Esophagus (tissue), 2 donors: ENCODE measurements around the gene ZNF446. TPM values are rescaled to one million over a fixed set of nuclear protein-coding genes. Genes with fewer than 3 reads are reported as not detected.

Experiments
- H3K27ac ChIP-seq, 2 donors: one replicate each; pipeline ENCODE4 v1.5.1; 2013; ENCODE audit warnings: low read depth in 2 of 2, mild to moderate bottlenecking in 2 of 2, inconsistent platforms in 1 of 2, low read length in 1 of 2, moderate library complexity in 1 of 2
- H3K27me3 ChIP-seq, 2 donors: one replicate each; pipeline ENCODE4 v1.6.1; 2013; ENCODE audit warnings: low read length in 2 of 2, control low read depth in 1 of 2, mild to moderate bottlenecking in 1 of 2; ENCODE audit not compliant: insufficient read depth in 2 of 2, control insufficient read depth in 1 of 2
- H3K36me3 ChIP-seq, 2 donors: one replicate each; pipeline ENCODE4 v1.6.1; 2013; ENCODE audit warnings: low read length in 1 of 2; ENCODE audit not compliant: control insufficient read depth in 2 of 2, insufficient read depth in 2 of 2
- H3K4me1 ChIP-seq, 2 donors: one replicate each; pipeline ENCODE4 v1.6.1; 2013; ENCODE audit warnings: low read length in 1 of 2; ENCODE audit not compliant: control insufficient read depth in 2 of 2, insufficient read depth in 2 of 2
- H3K4me3 ChIP-seq, 2 donors: one replicate each; pipeline ENCODE4 v1.5.1; 2013; ENCODE audit warnings: low read length in 2 of 2, mild to moderate bottlenecking in 2 of 2, low read depth in 1 of 2, moderate library complexity in 1 of 2
- H3K9me3 ChIP-seq, 2 donors: one replicate each; pipeline ENCODE4 v1.6.1; 2013; ENCODE audit warnings: mild to moderate bottlenecking in 2 of 2, low read depth in 1 of 2, low read length in 1 of 2, moderate library complexity in 1 of 2; ENCODE audit not compliant: control insufficient read depth in 2 of 2, insufficient read depth in 1 of 2
- WGBS, 2 donors: extraction: QIAGEN DNeasy Blood & Tissue Kit; methylation state at CpG; one replicate each; pipeline ENCODE4 v1.1.7; 2013; 5-methylcytosine and 5-hydroxymethylcytosine counted together
- polyA plus RNA-seq, 2 donors: library from polyadenylated mRNA; stranded (reverse); fragments of 200-250 nt; gene quantifications; one replicate each; pipeline ENCODE4 v1.2.3, GENCODE V29; 2013
- donor health status: healthy with polysubstance abuse.
- donor health status: Bipolar disorder and iron deficiency.

Gene ZNF446
- polyA plus RNA-seq, 2 donors = 6.9 to 9.9 TPM

- H3K36me3 ChIP-seq = peaks cover 0 to 16% of the 10 kb centered on the region in 2 donors
- H3K9me3 ChIP-seq = no peaks in the 10 kb centered on the region
- H3K4me3 ChIP-seq = peak overlapping the region; percentile 72 to 92
- H3K27me3 ChIP-seq = no peaks in the 10 kb centered on the region
- H3K27ac ChIP-seq = peak overlapping the region; percentile 99
- peaks cover 17 to 23% of the 10 kb centered on the region in 2 donors for H3K4me1 ChIP-seq
- 0 to 1% methylated on average over 14 of the region's 14 CpGs for WGBS, 2 donors
Observed at GRCh38 chr19:58519087-58519354, 42.9 kb downstream of the ZNF446 start.

- Histone ChIP-seq H3K4me3 (peak within 1 kb of the TSS; percentile 72 to 92), H3K27me3 (no peaks in the 10 kb centered on the region)
Observed at GRCh38 chr19:58519355-58520256, 43.5 kb downstream of the ZNF446 start, which contains the start of gene ZBTB45. ZBTB45 (minus strand) TSS chr19:58519810; CDS start chr19:58517673, 2,137 bp downstream.

GRCh38 chr19:58520257-58520599 is 44.1 kb downstream of the ZNF446 start:
- H3K4me3 ChIP-seq = peak overlapping the region; percentile 72 to 92
- 10% methylated on average over 7 of the region's 7 CpGs for WGBS, 2 donors
- peaks cover 0 to 16% of the 10 kb centered on the region in 2 donors for H3K36me3 ChIP-seq
- peaks cover 12 to 16% of the 10 kb centered on the region in 2 donors for H3K4me1 ChIP-seq
- H3K9me3 ChIP-seq = no peaks in the 10 kb centered on the region
- no peaks in the 10 kb centered on the region for H3K27me3 ChIP-seq
- peak overlapping the region; percentile 99 for H3K27ac ChIP-seq

More at GRCh38 chr19:58519355-58520256, 43.5 kb downstream of the ZNF446 start, which contains the start of gene ZBTB45:
- no peaks in the 10 kb centered on the region for H3K9me3 ChIP-seq
- peak within 1 kb of the TSS; percentile 99 for H3K27ac ChIP-seq
- peaks cover 0 to 16% of the 10 kb centered on the region in 2 donors for H3K36me3 ChIP-seq
- WGBS, 2 donors = 0 to 1% methylated on average over 86 to 87 of the region's 87 CpGs
- peaks cover 14 to 19% of the 10 kb centered on the region in 2 donors for H3K4me1 ChIP-seq

GRCh38 chr19:58521651-58522050 is 45.5 kb downstream of the ZNF446 start:
- WGBS, 2 donors = 72 to 80% methylated on average over 4 of the region's 4 CpGs

GRCh38 chr19:58522709-58523108 is 46.6 kb downstream of the ZNF446 start:
- Histone ChIP-seq H3K36me3 (no peaks in the 10 kb centered on the region), H3K27ac (no peak overlapping the region), H3K27me3 (no peaks in the 10 kb centered on the region), H3K4me3 (no peak overlapping the region), H3K4me1 (peaks cover 10 to 12% of the 10 kb centered on the region in 2 donors), H3K9me3 (no peaks in the 10 kb centered on the region)
- 78 to 85% methylated on average over 3 of the region's 3 CpGs for whole genome bisulfite sequencing, 2 donors

More at GRCh38 chr19:58521651-58522050, 45.5 kb downstream of the ZNF446 start:
- Histone ChIP-seq H3K9me3 (no peaks in the 10 kb centered on the region), H3K27me3 (no peaks in the 10 kb centered on the region), H3K4me3 (no peak overlapping the region), H3K4me1 (peaks cover 12 to 16% of the 10 kb centered on the region in 2 donors), H3K27ac (no peak overlapping the region), H3K36me3 (peaks cover 0 to 9% of the 10 kb centered on the region in 2 donors)

GRCh38 chr19:58529405-58529804 is 53.3 kb downstream of the ZNF446 start:
- H3K27ac ChIP-seq = no peak overlapping the region
- H3K36me3 ChIP-seq = no peaks in the 10 kb centered on the region
- H3K9me3 ChIP-seq = no peaks in the 10 kb centered on the region
- no peak overlapping the region for H3K4me3 ChIP-seq
- WGBS, 2 donors = 75 to 78% methylated on average over 3 of the region's 3 CpGs
- H3K4me1 ChIP-seq = no peaks in the 10 kb centered on the region
- no peaks in the 10 kb centered on the region for H3K27me3 ChIP-seq

Other genes with a start within 250 kb of the ZNF446 start
- gene ZNF544, start 247.4 kb upstream of the ZNF446 start, polyA plus RNA-seq = 10 to 100 TPM; 14.7 to 17.9 TPM
- 1 to 10 TPM in 1 of 2 donors, under 1 TPM in 1; 0.91 to 1.6 TPM for gene ZNF8, start 197.4 kb upstream of the ZNF446 start, polyA plus RNA-seq
- gene ERVK3-1, start 171.0 kb upstream of the ZNF446 start, polyA plus RNA-seq = 10 to 100 TPM; 15.2 to 23.1 TPM
- 1 to 10 TPM in 1 of 2 donors, under 1 TPM in 1; 0.87 to 1.0 TPM for gene ZSCAN22, start 149.4 kb upstream of the ZNF446 start, polyA plus RNA-seq
- gene A1BG, start 122.9 kb upstream of the ZNF446 start, polyA plus RNA-seq = 10 to 100 TPM in 1 of 2 donors, 1 to 10 TPM in 1; 5.4 to 10.6 TPM
- 1 to 10 TPM in 1 of 2 donors, under 1 TPM in 1; 0.96 to 2.2 TPM for gene ZNF497, start 113.6 kb upstream of the ZNF446 start, polyA plus RNA-seq
- 1 to 10 TPM; 2.5 to 2.8 TPM for gene ZNF837, start 95.3 kb upstream of the ZNF446 start, polyA plus RNA-seq
- 1,000 to 10,000 TPM in 1 of 2 donors, 100 to 1,000 TPM in 1; 725 to 1,912 TPM for gene RPS5, start 89.1 kb upstream of the ZNF446 start, polyA plus RNA-seq
- 1 to 10 TPM; 1.6 to 4.6 TPM for gene RNF225, start 80.7 kb upstream of the ZNF446 start, polyA plus RNA-seq
- gene ZNF584, start 67.7 kb upstream of the ZNF446 start, polyA plus RNA-seq = 1 to 10 TPM; 3.9 to 8.9 TPM
- gene ZNF132, start 36.2 kb upstream of the ZNF446 start, polyA plus RNA-seq = under 1 TPM; 0.83 to 0.89 TPM
- 1 to 10 TPM; 2.4 to 2.8 TPM for gene ZNF324B, start 24.7 kb upstream of the ZNF446 start, polyA plus RNA-seq
- 1 to 10 TPM; 5.1 to 5.6 TPM for gene ZNF324, start 9.3 kb upstream of the ZNF446 start, polyA plus RNA-seq
- gene SLC27A5, start 35.6 kb downstream of the ZNF446 start, polyA plus RNA-seq = 1 to 10 TPM; 7.0 to 7.2 TPM
- gene ZBTB45, start 43.5 kb downstream of the ZNF446 start, polyA plus RNA-seq = 1 to 10 TPM; 6.4 to 7.4 TPM
- 100 to 1,000 TPM; 159 to 175 TPM for gene TRIM28, start 67.7 kb downstream of the ZNF446 start, polyA plus RNA-seq
- 100 to 1,000 TPM; 174 to 262 TPM for gene CHMP2A, start 78.8 kb downstream of the ZNF446 start, polyA plus RNA-seq
- gene UBE2M, start 82.3 kb downstream of the ZNF446 start, polyA plus RNA-seq = 10 to 100 TPM; 22.7 to 41.4 TPM
- 10 to 100 TPM; 15.3 to 35.9 TPM for gene MZF1, start 97.0 kb downstream of the ZNF446 start, polyA plus RNA-seq